ENCODE data around the gene GPX2.

DNA sequence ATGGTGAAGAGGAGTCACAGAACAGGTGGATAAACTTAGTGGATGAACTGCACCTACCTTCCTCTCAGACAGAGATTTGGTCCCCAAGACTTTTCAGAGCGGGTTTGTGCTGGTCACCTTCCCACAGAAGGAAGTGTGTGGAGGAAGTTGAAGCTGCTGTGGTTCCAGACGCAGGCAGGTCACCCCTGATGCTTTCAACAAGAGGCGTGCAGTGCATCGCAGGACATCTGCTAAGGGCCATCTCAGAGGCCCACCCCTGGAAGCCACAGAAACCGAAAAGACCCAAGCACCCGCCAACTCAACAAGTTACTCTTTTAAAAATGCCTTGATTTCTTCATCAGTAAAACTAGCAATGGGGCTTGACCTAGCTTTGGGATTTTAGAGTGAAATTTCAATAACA, 1.0 kb upstream of the GPX2 start:
- TF ChIP-seq, protein P1, sequence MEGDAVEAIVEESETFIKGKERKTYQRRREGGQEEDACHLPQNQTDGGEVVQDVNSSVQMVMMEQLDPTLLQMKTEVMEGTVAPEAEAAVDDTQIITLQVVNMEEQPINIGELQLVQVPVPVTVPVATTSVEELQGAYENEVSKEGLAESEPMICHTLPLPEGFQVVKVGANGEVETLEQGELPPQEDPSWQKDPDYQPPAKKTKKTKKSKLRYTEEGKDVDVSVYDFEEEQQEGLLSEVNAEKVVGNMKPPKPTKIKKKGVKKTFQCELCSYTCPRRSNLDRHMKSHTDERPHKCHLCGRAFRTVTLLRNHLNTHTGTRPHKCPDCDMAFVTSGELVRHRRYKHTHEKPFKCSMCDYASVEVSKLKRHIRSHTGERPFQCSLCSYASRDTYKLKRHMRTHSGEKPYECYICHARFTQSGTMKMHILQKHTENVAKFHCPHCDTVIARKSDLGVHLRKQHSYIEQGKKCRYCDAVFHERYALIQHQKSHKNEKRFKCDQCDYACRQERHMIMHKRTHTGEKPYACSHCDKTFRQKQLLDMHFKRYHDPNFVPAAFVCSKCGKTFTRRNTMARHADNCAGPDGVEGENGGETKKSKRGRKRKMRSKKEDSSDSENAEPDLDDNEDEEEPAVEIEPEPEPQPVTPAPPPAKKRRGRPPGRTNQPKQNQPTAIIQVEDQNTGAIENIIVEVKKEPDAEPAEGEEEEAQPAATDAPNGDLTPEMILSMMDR (IDR thresholded peaks at IDR 0.05), result no peak
- TF ChIP-seq POLR2A (IDR thresholded peaks at IDR 0.05), result no peak
